Endothelial cell of umbilical vein (primary cell): ENCODE data around the gene TMCC3. TPM values are rescaled to one million over a fixed set of nuclear protein-coding genes. Genes with fewer than 3 reads are reported as not detected.

Source experiments
- BruUV-seq: library from RNA; stranded (reverse); fragments of 400-500 nt; replicated peaks from 2 replicates; lab custom pipeline; 2021; lab: Mats Ljungman, UMichigan
- CTCF ChIA-PET: fragments of 300-600, 350-600 bp; sonication (Branson Sonifier 250); formaldehyde crosslinking; loops from one replicate; lab custom pipeline; 2021; ENCODE audit warnings: antibody characterized with exemption, inconsistent platforms; lab: Charles Lee
- POLR2A ChIA-PET: fragments of 300-600, 350-600 bp; sonication (Branson Sonifier 250); formaldehyde crosslinking; loops from one replicate; lab custom pipeline; 2021; ENCODE audit warnings: antibody characterized with exemption, inconsistent platforms; lab: Charles Lee
- DNase-seq: peaks from one replicate; pipeline ENCODE4 v3.0.0-alpha.2; 2011; ENCODE audit warnings: low read depth, low spot score
- FAIRE-seq: peaks from 2 replicates; lab custom pipeline; 2011; peaks lifted over from hg19 to GRCh38; lab: Jason Lieb, UNC
- H2AFZ ChIP-seq: 2 replicates; pipeline ENCODE4 v1.6.0; 2012; ENCODE audit warnings: low read depth, low read length, control low read depth, inconsistent platforms
- H3K27ac ChIP-seq: 2 replicates; pipeline ENCODE4 v1.5.1; 2011; ENCODE audit warnings: low read depth, mild to moderate bottlenecking, control low read depth, low read length, moderate library complexity; ENCODE audit not compliant: insufficient read depth
- H3K27me3 ChIP-seq, 2 experiments: 2 replicates each; pipeline versions ENCODE4 v1.6.0 to v1.6.1; 2011; ENCODE audit warnings: low read length in 2 of 2, mixed read lengths in 1 of 2; ENCODE audit not compliant: control insufficient read depth in 2 of 2, insufficient read depth in 2 of 2
- H3K36me3 ChIP-seq, 2 experiments: 2 replicates in 1 of 2; 3 replicates in 1 of 2; pipeline ENCODE4 v1.5.1; 2011; ENCODE audit warnings: low read length in 2 of 2, mild to moderate bottlenecking in 1 of 2, moderate library complexity in 1 of 2; ENCODE audit not compliant: control insufficient read depth in 2 of 2, insufficient read depth in 2 of 2; ENCODE audit errors: extremely low read depth in 1 of 2
- H3K4me1 ChIP-seq: 3 replicates; pipeline ENCODE4 v1.5.1; 2011; ENCODE audit warnings: mild to moderate bottlenecking, low read length; ENCODE audit not compliant: control insufficient read depth, insufficient read depth; ENCODE audit errors: extremely low read depth
- H3K4me2 ChIP-seq: 2 replicates; pipeline ENCODE4 v1.6.1; 2011; ENCODE audit warnings: low read length, control low read depth, mixed read lengths; ENCODE audit not compliant: insufficient read depth
- H3K4me3 ChIP-seq, 3 experiments: fragments of 200-600 bp in 1 of 3; sonication (generic), shearing (Covaris generic) in 1 of 3; replicated peaks in 1 of 3; 2 replicates each; pipeline ENCODE4 v1.5.1; 2011 to 2016; ENCODE audit warnings: control low read depth in 3 of 3, low read length in 3 of 3, mild to moderate bottlenecking in 2 of 3, inconsistent platforms in 1 of 3, low read depth in 1 of 3, moderate library complexity in 1 of 3; ENCODE audit not compliant: insufficient read depth in 1 of 3
- H3K79me2 ChIP-seq: 2 replicates; pipeline ENCODE4 v1.6.0; 2012; ENCODE audit warnings: low read length, inconsistent platforms; ENCODE audit not compliant: control insufficient read depth, insufficient read depth
- H3K9ac ChIP-seq: replicated peaks from 2 replicates; pipeline ENCODE3; 2011; ENCODE audit warnings: low read length, control low read depth; ENCODE audit not compliant: insufficient read depth; ENCODE audit errors: extremely low read depth
- H3K9me1 ChIP-seq: replicated peaks from 3 replicates; pipeline ENCODE4 v1.6.0; 2011; ENCODE audit warnings: mild to moderate bottlenecking, low read length; ENCODE audit not compliant: control insufficient read depth, insufficient read depth; ENCODE audit errors: extremely low read depth
- H3K9me3 ChIP-seq: replicated peaks from 2 replicates; pipeline ENCODE4 v1.5.1; 2012; ENCODE audit warnings: low read length, inconsistent platforms; ENCODE audit not compliant: control insufficient read depth, insufficient read depth
- H4K20me1 ChIP-seq: replicated peaks from 2 replicates; pipeline ENCODE3; 2011; ENCODE audit warnings: mild to moderate bottlenecking, low read length; ENCODE audit not compliant: control insufficient read depth, insufficient read depth; ENCODE audit errors: extremely low read depth
- EZH2 ChIP-seq: IDR thresholded peaks from 2 replicates; pipeline ENCODE4 v1.6.1; 2012; ENCODE audit warnings: borderline replicate concordance, low read depth, mild to moderate bottlenecking, moderate library complexity, low read length, inconsistent platforms; ENCODE audit not compliant: severe bottlenecking
- FOS ChIP-seq: IDR thresholded peaks from 2 replicates; pipeline ENCODE4 v1.6.1; 2011; ENCODE audit warnings: mild to moderate bottlenecking, low read length, moderate library complexity, borderline replicate concordance; ENCODE audit not compliant: insufficient read depth
- GATA2 ChIP-seq: IDR thresholded peaks from 2 replicates; pipeline ENCODE4 v1.7.0; 2011; ENCODE audit warnings: low read depth, mild to moderate bottlenecking, moderate library complexity, mixed read lengths, low read length; ENCODE audit not compliant: insufficient read length, insufficient read depth
- JUN ChIP-seq: IDR thresholded peaks from 2 replicates; pipeline ENCODE4 v1.6.1; 2011; ENCODE audit warnings: borderline replicate concordance, low read depth; ENCODE audit not compliant: insufficient read length, insufficient read depth
- POLR2A ChIP-seq: IDR thresholded peaks from 2 replicates; pipeline ENCODE4 v1.6.1; 2012; ENCODE audit warnings: low read depth, mild to moderate bottlenecking, control low read depth, low read length
- POLR2AphosphoS5 ChIP-seq: IDR thresholded peaks from 2 replicates; pipeline ENCODE4 v1.6.1; 2012; ENCODE audit warnings: low read depth, mild to moderate bottlenecking, control low read depth, low read length, moderate library complexity; ENCODE audit not compliant: insufficient read depth
- dilution Hi-C: fragments of 300-500 bp; cut with MboI; formaldehyde crosslinking; loops from one replicate; pipeline ENCODE4 v1.15.0; 2019; ENCODE audit warnings: low sequenced_read_pairs; ENCODE audit not compliant: extremely low pct_ligation_motif_present
- intact Hi-C: fragments of 100-400 bp; cut with micrococcal nuclease; formaldehyde crosslinking; loops from one replicate; pipeline ENCODE4 v1.10.0; 2022
- polyA plus RNA-seq, 4 experiments: library from polyadenylated mRNA; depleted of rRNA in 3 of 4; stranded (reverse) in 3 of 4; unstranded in 1 of 4; fragments of >200 nt; gene quantifications; 2 replicates each; pipeline versions ENCODE4 v1.2.1 to v1.2.3, GENCODE V29; 2011 to 2012; ENCODE audit warnings: missing spikeins in 1 of 4
- total RNA-seq: library from RNA; stranded (reverse); gene quantifications from 2 replicates; pipeline ENCODE4 v1.2.3, GENCODE V29; 2021
- TF ChIP-seq, protein P1 (sequence below), 2 donors: IDR thresholded peaks; 1 replicate in 1 of 2; 2 replicates in 1 of 2; pipeline ENCODE4 v1.5.1; 2011; ENCODE audit warnings: low read length in 2 of 2, mild to moderate bottlenecking in 2 of 2, moderate library complexity in 2 of 2, control low read depth in 1 of 2, inconsistent platforms in 1 of 2, low read depth in 1 of 2; ENCODE audit not compliant: insufficient read depth in 1 of 2; ENCODE audit errors: extremely low read depth in 1 of 2
- TF ChIP-seq, protein P2 (sequence below): IDR thresholded peaks from 2 replicates; pipeline ENCODE4 v1.6.1; 2011; ENCODE audit not compliant: insufficient read depth, insufficient read length

The TMCC3 gene
- total and polyA plus RNA-seq, 2 donors (not counting 3 experiments of a cell fraction or from before 2014, with no cell fraction given): 13.5 to 30.4 TPM

DNA sequence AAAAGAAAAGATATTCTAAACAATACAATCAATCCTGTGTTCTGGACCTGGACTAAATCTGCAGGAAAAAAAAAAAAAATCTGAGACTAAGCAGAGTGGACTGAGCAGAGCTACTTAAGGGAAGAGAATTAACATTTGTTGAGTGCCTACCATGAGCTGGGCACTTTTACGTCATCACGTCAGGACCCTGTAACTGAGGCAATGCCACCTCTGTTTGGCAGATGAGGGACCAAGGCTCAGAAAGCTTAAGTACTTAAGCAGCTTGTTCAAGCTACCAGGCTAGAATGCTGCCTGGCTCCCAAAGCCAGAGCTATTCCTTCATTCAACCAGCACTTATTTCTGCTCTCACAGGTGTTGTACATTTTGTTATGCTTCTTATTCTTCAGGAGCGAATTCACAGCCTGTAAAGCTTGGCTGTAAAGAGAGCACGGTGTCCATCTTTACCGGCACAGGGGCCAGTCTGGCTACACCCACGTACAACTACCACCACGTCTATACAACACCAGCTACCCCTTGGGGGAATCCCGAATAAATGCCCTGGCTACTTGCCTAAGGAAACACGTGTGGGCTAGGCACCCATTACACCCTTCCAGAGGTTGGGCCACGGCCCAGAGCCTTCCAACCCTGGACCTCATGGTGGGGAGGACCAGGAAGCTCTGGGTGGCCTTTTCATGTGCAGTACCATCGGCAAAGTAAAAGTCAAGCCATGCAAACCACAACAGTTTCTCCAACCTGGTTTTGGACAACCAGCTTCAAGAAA is 27.0 kb downstream of the TMCC3 start:
- peaks cover 0 to 2% of the 10 kb centered on the region in 2 experiments for H3K36me3 ChIP-seq
- no peak overlapping the region for H2AFZ ChIP-seq
- no peaks in the 10 kb centered on the region for H3K9me1 ChIP-seq
- no peaks in the 10 kb centered on the region for H3K9me3 ChIP-seq
- H3K4me3 ChIP-seq: no peak overlapping the region
- H3K4me1 ChIP-seq: peaks cover 37% of the 10 kb centered on the region
- no peak overlapping the region for H3K4me2 ChIP-seq
- ChIA-PET CTCF (interaction anchor here (0.8 to 2.1 kb wide), 12 partner anchors 11 to 140 kb away, joined by 3 to 10 read pairs (median 4); no protein-coding TSS in a partner anchor), POLR2A (no interaction called here)
- H4K20me1 ChIP-seq: no peaks in the 10 kb centered on the region
- dilution Hi-C loops: no loop called here
- H3K27ac ChIP-seq: peak overlapping the region; percentile 97
- no peak for FAIRE-seq
- intact Hi-C loops: loop anchor here (2.0 kb wide), 1 partner anchor 53 kb away; no protein-coding TSS in a partner anchor
- BruUV-seq: no TSS peak
- peak; percentile 23 for DNase-seq
- peaks cover 62% of the 10 kb centered on the region for H3K79me2 ChIP-seq
- H3K9ac ChIP-seq: peak overlapping the region; percentile 17
- H3K27me3 ChIP-seq: no peaks in the 10 kb centered on the region
- no peak for TF ChIP-seq POLR2AphosphoS5
- TF ChIP-seq JUN: no peak
- no peak for TF ChIP-seq POLR2A
- TF ChIP-seq GATA2: no peak
- no peak for TF ChIP-seq FOS
- TF ChIP-seq, protein P1, sequence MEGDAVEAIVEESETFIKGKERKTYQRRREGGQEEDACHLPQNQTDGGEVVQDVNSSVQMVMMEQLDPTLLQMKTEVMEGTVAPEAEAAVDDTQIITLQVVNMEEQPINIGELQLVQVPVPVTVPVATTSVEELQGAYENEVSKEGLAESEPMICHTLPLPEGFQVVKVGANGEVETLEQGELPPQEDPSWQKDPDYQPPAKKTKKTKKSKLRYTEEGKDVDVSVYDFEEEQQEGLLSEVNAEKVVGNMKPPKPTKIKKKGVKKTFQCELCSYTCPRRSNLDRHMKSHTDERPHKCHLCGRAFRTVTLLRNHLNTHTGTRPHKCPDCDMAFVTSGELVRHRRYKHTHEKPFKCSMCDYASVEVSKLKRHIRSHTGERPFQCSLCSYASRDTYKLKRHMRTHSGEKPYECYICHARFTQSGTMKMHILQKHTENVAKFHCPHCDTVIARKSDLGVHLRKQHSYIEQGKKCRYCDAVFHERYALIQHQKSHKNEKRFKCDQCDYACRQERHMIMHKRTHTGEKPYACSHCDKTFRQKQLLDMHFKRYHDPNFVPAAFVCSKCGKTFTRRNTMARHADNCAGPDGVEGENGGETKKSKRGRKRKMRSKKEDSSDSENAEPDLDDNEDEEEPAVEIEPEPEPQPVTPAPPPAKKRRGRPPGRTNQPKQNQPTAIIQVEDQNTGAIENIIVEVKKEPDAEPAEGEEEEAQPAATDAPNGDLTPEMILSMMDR (IDR thresholded peaks at IDR 0.05; ENCODE audit: extremely low read depth in 1 of 2, insufficient read depth in 1 of 2, low read depth in 1 of 2, low read length in 2 of 2): no peak
- TF ChIP-seq EZH2: no peak
- TF ChIP-seq, protein P2, sequence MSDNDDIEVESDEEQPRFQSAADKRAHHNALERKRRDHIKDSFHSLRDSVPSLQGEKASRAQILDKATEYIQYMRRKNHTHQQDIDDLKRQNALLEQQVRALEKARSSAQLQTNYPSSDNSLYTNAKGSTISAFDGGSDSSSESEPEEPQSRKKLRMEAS: no peak
